ENCODE results near the gene SLC35E1. TPM values are rescaled to one million over a fixed set of nuclear protein-coding genes. Genes with fewer than 3 reads are reported as not detected.

SLC35E1 gene
- total and polyA plus RNA-seq, 7 experiments from 2014 or later, result 13.3 to 67.3 (median 33.7) TPM

- peak overlapping the region; percentile 80 to 95 (median 92) for H3K27ac Mint-ChIP-seq
- no peaks in the 10 kb centered on the region for H3K27me3 ChIP-seq (ENCODE audit: control insufficient read depth in 2 of 2, insufficient read depth in 2 of 2, low read length in 2 of 2)
- H3K27ac ChIP-seq (ENCODE audit: low read depth, low read length), result peak overlapping the region; percentile 65
- H3K4me3 Mint-ChIP-seq, result peak overlapping the region; percentile 73 to 93 (median 82)
- H3K27me3 Mint-ChIP-seq, result no peaks in the 10 kb centered on the region
- ATAC-seq (peak; percentile 86), DNase-seq (peak in 7 of 9 donors; percentile 63 to 79 (median 74))
- peaks cover 32% of the 10 kb centered on the region in 2 donors for H3K4me1 ChIP-seq (ENCODE audit: control insufficient read depth in 2 of 2, insufficient read depth in 2 of 2, low read length in 2 of 2)
- H3K36me3 Mint-ChIP-seq, result peaks cover 0 to 5% (median 0%) of the 10 kb centered on the region in 5 donors
- ChIA-PET CTCF (no interaction called here), POLR2A (interaction anchor here (1.2 to 1.6 kb wide), 2 partner anchors 12 to 14 kb away, joined by 3 read pairs; no protein-coding TSS in a partner anchor)
- H3K4me3 ChIP-seq (ENCODE audit: low read length), result peak overlapping the region; percentile 22
- H3K4me1 Mint-ChIP-seq, result peaks cover 49 to 84% (median 69%) of the 10 kb centered on the region in 7 donors
- peaks cover 0 to 1% (median 0%) of the 10 kb centered on the region in 11 donors for H3K9me3 Mint-ChIP-seq
- H3K36me3 ChIP-seq (ENCODE audit: control insufficient read depth in 2 of 3, insufficient read depth in 3 of 3, low read length in 3 of 3), result no peaks in the 10 kb centered on the region
- H3K9me3 ChIP-seq (ENCODE audit: control insufficient read depth in 2 of 3, low read length in 3 of 3), result no peaks in the 10 kb centered on the region
- intact Hi-C loops (cut with micrococcal nuclease), result loop anchor here (1.0 to 2.0 kb wide), 4 partner anchors 10 to 52 kb away; partner anchors contain the start of gene CHERP (in 1 of the 2)
Measured at GRCh38 chr19:16594681-16595091, 22.5 kb upstream of the SLC35E1 start.

GRCh38 chr19:16594131-16594586 lies 21.9 kb upstream of the SLC35E1 start:
- Histone ChIP-seq H3K4me3 (ENCODE audit: low read length) (peak overlapping the region; percentile 22), H3K36me3 (ENCODE audit: control insufficient read depth in 2 of 3, insufficient read depth in 3 of 3, low read length in 3 of 3) (no peaks in the 10 kb centered on the region), H3K27me3 (ENCODE audit: control insufficient read depth in 2 of 2, insufficient read depth in 2 of 2, low read length in 2 of 2) (no peaks in the 10 kb centered on the region), H3K9me3 (ENCODE audit: control insufficient read depth in 2 of 3, low read length in 3 of 3) (no peaks in the 10 kb centered on the region), H3K4me1 (ENCODE audit: control insufficient read depth in 2 of 2, insufficient read depth in 2 of 2, low read length in 2 of 2) (peaks cover 32 to 34% of the 10 kb centered on the region in 2 donors), H3K27ac (ENCODE audit: low read depth, low read length) (peak overlapping the region; percentile 65)
- DNase-seq, result peak in 3 of 9 donors; percentile 27 to 54 (median 35)
- H3K27ac Mint-ChIP-seq, result peak overlapping the region; percentile 80 to 95 (median 92)
- H3K4me1 Mint-ChIP-seq, result peaks cover 52 to 86% (median 73%) of the 10 kb centered on the region in 7 donors
- H3K4me3 Mint-ChIP-seq, result peak overlapping the region; percentile 73 to 93 (median 82)
- no peaks in the 10 kb centered on the region for H3K27me3 Mint-ChIP-seq
- POLR2A ChIA-PET, result interaction anchor here (0.8 to 1.6 kb wide), 5 partner anchors 10 to 27 kb away, joined by 3 to 4 read pairs (median 3); no protein-coding TSS in a partner anchor
- H3K9me3 Mint-ChIP-seq, result peaks cover 0 to 1% (median 0%) of the 10 kb centered on the region in 11 donors
- intact Hi-C loops (cut with micrococcal nuclease), result loop anchor here (1.0 to 2.0 kb wide), 4 partner anchors 10 to 52 kb away; partner anchors contain the start of gene CHERP (in 1 of the 2)
- CTCF ChIA-PET, result interaction anchor here (0.9 to 1.1 kb wide), 2 partner anchors 27 to 60 kb away, joined by 3 read pairs; no protein-coding TSS in a partner anchor
- peaks cover 0 to 5% (median 0%) of the 10 kb centered on the region in 5 donors for H3K36me3 Mint-ChIP-seq
- ATAC-seq, result peak; percentile 76

- no peak overlapping the region for H3K4me3 ChIP-seq (ENCODE audit: low read length)
- no peaks in the 10 kb centered on the region for H3K36me3 ChIP-seq (ENCODE audit: control insufficient read depth in 2 of 3, insufficient read depth in 3 of 3, low read length in 3 of 3)
- H3K9me3 Mint-ChIP-seq, result peaks cover 0 to 1% (median 0%) of the 10 kb centered on the region in 11 donors
- no peak for ATAC-seq
- DNase-seq, result no peak
- H3K36me3 Mint-ChIP-seq, result peaks cover 0 to 5% (median 0%) of the 10 kb centered on the region in 5 donors
- no peak overlapping the region for H3K27ac ChIP-seq (ENCODE audit: low read depth, low read length)
- H3K27ac Mint-ChIP-seq, result peak overlapping the region in 7 of 9 donors; percentile 13 to 94 (median 62)
- no peaks in the 10 kb centered on the region for H3K27me3 Mint-ChIP-seq
- intact Hi-C loops (cut with micrococcal nuclease), result no loop called here
- CTCF ChIA-PET, result interaction anchor here (1.1 kb wide), 1 partner anchor 26 kb away, joined by 3 read pairs; no protein-coding TSS in a partner anchor
- H3K27me3 ChIP-seq (ENCODE audit: control insufficient read depth in 2 of 2, insufficient read depth in 2 of 2, low read length in 2 of 2), result no peaks in the 10 kb centered on the region
- peak overlapping the region in 7 of 10 donors; percentile 17 to 93 (median 82) for H3K4me3 Mint-ChIP-seq
- H3K4me1 ChIP-seq (ENCODE audit: control insufficient read depth in 2 of 2, insufficient read depth in 2 of 2, low read length in 2 of 2), result peaks cover 41 to 44% of the 10 kb centered on the region in 2 donors
- H3K4me1 Mint-ChIP-seq, result peaks cover 60 to 88% (median 74%) of the 10 kb centered on the region in 7 donors
- H3K9me3 ChIP-seq (ENCODE audit: control insufficient read depth in 2 of 3, low read length in 3 of 3), result no peaks in the 10 kb centered on the region
- POLR2A ChIA-PET, result interaction anchor here (1.3 kb wide), 1 partner anchor 9 kb away, joined by 4 read pairs; no protein-coding TSS in a partner anchor
Measured at GRCh38 chr19:16593181-16593580, 21.0 kb upstream of the SLC35E1 start.

- ATAC-seq, result no peak
- H3K4me3 Mint-ChIP-seq, result no peak overlapping the region
- H3K4me1 ChIP-seq (ENCODE audit: control insufficient read depth in 2 of 2, insufficient read depth in 2 of 2, low read length in 2 of 2), result peaks cover 53 to 56% of the 10 kb centered on the region in 2 donors
- H3K36me3 Mint-ChIP-seq, result peaks cover 0 to 2% (median 0%) of the 10 kb centered on the region in 5 donors
- H3K27ac Mint-ChIP-seq, result peak overlapping the region in 1 of 9 donors; percentile 75
- H3K9me3 Mint-ChIP-seq, result peaks cover 0 to 1% (median 0%) of the 10 kb centered on the region in 11 donors
- no peaks in the 10 kb centered on the region for H3K27me3 ChIP-seq (ENCODE audit: control insufficient read depth in 2 of 2, insufficient read depth in 2 of 2, low read length in 2 of 2)
- H3K27ac ChIP-seq (ENCODE audit: low read depth, low read length), result no peak overlapping the region
- H3K4me1 Mint-ChIP-seq, result peaks cover 62 to 91% (median 79%) of the 10 kb centered on the region in 7 donors
- H3K4me3 ChIP-seq (ENCODE audit: low read length), result no peak overlapping the region
- POLR2A ChIA-PET, result interaction anchor here (0.6 to 1.7 kb wide), 3 partner anchors 13 to 407 kb away, joined by 3 to 6 read pairs (median 3); no protein-coding TSS in a partner anchor
- intact Hi-C loops (cut with micrococcal nuclease), result no loop called here
- no peaks in the 10 kb centered on the region for H3K9me3 ChIP-seq (ENCODE audit: control insufficient read depth in 2 of 3, low read length in 3 of 3)
- no peak for DNase-seq
- no peaks in the 10 kb centered on the region for H3K36me3 ChIP-seq (ENCODE audit: control insufficient read depth in 2 of 3, insufficient read depth in 3 of 3, low read length in 3 of 3)
- no peaks in the 10 kb centered on the region for H3K27me3 Mint-ChIP-seq
- CTCF ChIA-PET, result interaction anchor here (0.6 kb wide), 1 partner anchor 8 kb away, joined by 3 read pairs; no protein-coding TSS in a partner anchor
Measured at GRCh38 chr19:16591803-16592556, 19.8 kb upstream of the SLC35E1 start.

DNA sequence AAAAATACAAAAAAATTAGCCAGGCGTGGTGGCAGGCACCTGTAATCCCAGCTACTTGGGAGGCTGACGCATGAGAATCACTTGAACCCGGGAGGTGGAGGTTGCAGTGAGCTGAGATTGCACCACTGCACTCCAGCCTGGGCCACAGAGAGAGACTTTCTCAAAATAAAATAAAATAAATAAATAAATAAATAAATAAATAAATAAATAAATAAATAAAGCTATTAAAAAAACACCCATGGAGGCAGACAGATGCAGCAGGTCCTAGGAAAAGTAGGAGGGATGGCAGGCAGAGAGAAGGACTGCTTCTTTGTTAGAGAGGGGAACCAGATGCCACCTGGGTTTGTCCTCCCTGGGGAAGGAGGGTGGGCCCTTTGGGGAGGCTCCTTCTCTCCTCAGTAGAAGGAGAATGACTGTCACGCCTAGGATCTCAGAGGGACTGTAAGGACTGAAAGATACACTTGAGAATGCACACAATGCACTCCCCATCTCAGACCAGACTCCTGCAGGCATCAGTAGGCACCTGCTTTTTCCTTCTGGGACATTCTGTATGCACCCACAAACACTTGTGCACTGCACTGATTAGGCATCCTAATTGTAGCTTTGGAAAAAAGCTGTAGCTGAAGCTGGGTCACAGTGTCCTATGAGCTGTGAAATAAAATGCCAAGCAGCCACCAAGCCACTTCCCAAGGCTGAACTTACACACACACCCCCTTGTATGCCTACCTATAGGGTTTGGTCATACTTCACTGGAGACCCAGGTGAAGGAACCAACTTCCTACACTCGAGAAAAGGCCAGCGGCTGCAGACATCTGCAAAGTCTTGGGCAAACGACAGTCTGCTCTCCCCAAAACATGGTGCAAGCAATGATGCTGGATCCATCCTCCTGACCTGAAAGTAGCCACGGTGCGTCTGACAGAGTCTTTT lies 18.9 kb upstream of the SLC35E1 start:
- no peaks in the 10 kb centered on the region for H3K27me3 ChIP-seq (ENCODE audit: control insufficient read depth in 2 of 2, insufficient read depth in 2 of 2, low read length in 2 of 2)
- peaks cover 57 to 91% (median 80%) of the 10 kb centered on the region in 7 donors for H3K4me1 Mint-ChIP-seq
- no peak overlapping the region for H3K27ac ChIP-seq (ENCODE audit: low read depth, low read length)
- no peaks in the 10 kb centered on the region for H3K27me3 Mint-ChIP-seq
- ATAC-seq (no peak), DNase-seq (no peak)
- H3K27ac Mint-ChIP-seq, result no peak overlapping the region
- H3K4me3 Mint-ChIP-seq, result no peak overlapping the region
- ChIA-PET CTCF (interaction anchor here (0.6 kb wide), 2 partner anchors 9 to 93 kb away, joined by 3 read pairs; no protein-coding TSS in a partner anchor), POLR2A (interaction anchor here (0.6 to 1.7 kb wide), 3 partner anchors 12 to 26 kb away, joined by 3 to 6 read pairs (median 3); no protein-coding TSS in a partner anchor)
- H3K36me3 ChIP-seq (ENCODE audit: control insufficient read depth in 2 of 3, insufficient read depth in 3 of 3, low read length in 3 of 3), result no peaks in the 10 kb centered on the region
- H3K4me3 ChIP-seq (ENCODE audit: low read length), result no peak overlapping the region
- H3K4me1 ChIP-seq (ENCODE audit: control insufficient read depth in 2 of 2, insufficient read depth in 2 of 2, low read length in 2 of 2), result peaks cover 62 to 64% of the 10 kb centered on the region in 2 donors
- H3K36me3 Mint-ChIP-seq, result peaks cover 0 to 2% (median 0%) of the 10 kb centered on the region in 5 donors
- H3K9me3 Mint-ChIP-seq, result peaks cover 0 to 1% (median 0%) of the 10 kb centered on the region in 11 donors
- H3K9me3 ChIP-seq (ENCODE audit: control insufficient read depth in 2 of 3, low read length in 3 of 3), result no peaks in the 10 kb centered on the region
- intact Hi-C loops (cut with micrococcal nuclease), result no loop called here
